Prostate gland (tissue), 2 donors: Measurements from ENCODE around the gene PF4V1. TPM values are rescaled to one million over a fixed set of nuclear protein-coding genes. Genes with fewer than 3 reads are reported as not detected.

Experiments
- DNase-seq: peaks from one replicate; pipeline ENCODE4 v3.0.0-alpha.2; 2019; ENCODE audit warnings: low spot score
- H3K27ac ChIP-seq, 2 donors: fragments of 200-600 bp; sonication (generic); 2 replicates each; pipeline ENCODE4 v1.5.1; 2017 to 2019
- H3K27me3 ChIP-seq: fragments of 200-600 bp; sonication (generic); replicated peaks from 2 replicates; pipeline ENCODE4 v1.5.1; 2019; ENCODE audit not compliant: insufficient read depth
- H3K36me3 ChIP-seq, 2 donors: fragments of 200-600 bp; sonication (generic); 1 replicate in 1 of 2; 2 replicates in 1 of 2; pipeline versions ENCODE4 v1.5.1 to v1.8.1; 2017 to 2019
- H3K4me1 ChIP-seq: fragments of 200-600 bp; sonication (generic); replicated peaks from 2 replicates; pipeline ENCODE4 v1.5.1; 2019
- H3K4me3 ChIP-seq, 2 donors: fragments of 200-600 bp; sonication (generic); 2 replicates each; pipeline ENCODE4 v1.5.1; 2017 to 2019
- H3K9me3 ChIP-seq: fragments of 200-600 bp; sonication (generic); 2 replicates; pipeline ENCODE4 v1.5.1; 2017
- CTCF ChIP-seq, 4 experiments: fragments of 200-600 bp in 2 of 4; fragments of 450-650 bp in 2 of 4; sonication (generic) in 2 of 4; IDR thresholded peaks; 1 replicate in 3 of 4; 2 replicates in 1 of 4; pipeline ENCODE4 v1.5.1; 2016 to 2019; ENCODE audit warnings: antibody characterized with exemption in 4 of 4, mild to moderate bottlenecking in 2 of 4, moderate library complexity in 2 of 4
- POLR2A ChIP-seq: fragments of 450-650 bp; IDR thresholded peaks from one replicate; pipeline ENCODE4 v1.6.1; 2016; ENCODE audit warnings: antibody characterized with exemption, mild to moderate bottlenecking
- POLR2AphosphoS5 ChIP-seq: sonication (generic); formaldehyde crosslinking; IDR thresholded peaks from one replicate; pipeline ENCODE4 v1.6.1; 2017; ENCODE audit warnings: antibody characterized with exemption
- WGBS: methylation state at CpG from one replicate; pipeline ENCODE4 v1.1.5; 2018; 5-methylcytosine and 5-hydroxymethylcytosine counted together
- intact Hi-C: fragments of 100-400 bp; cut with DNase I; formaldehyde crosslinking; loops from one replicate; pipeline ENCODE4 v1.14.2; 2022
- total RNA-seq, 2 donors: library from RNA; depleted of rRNA; stranded (reverse); fragments of >200 nt; gene quantifications; one replicate each; pipeline ENCODE4 v1.1.0, GENCODE V29; 2016

Gene PF4V1
- total RNA-seq, 2 donors from 2014 or later = not detected

GRCh38 chr4:73856518-73856917 lies 3.4 kb downstream of the PF4V1 start:
- H3K27me3 ChIP-seq = no peaks in the 10 kb centered on the region
- DNase-seq = no peak
- no peak overlapping the region for H3K4me3 ChIP-seq
- H3K36me3 ChIP-seq = no peaks in the 10 kb centered on the region
- H3K27ac ChIP-seq = no peak overlapping the region
- no peaks in the 10 kb centered on the region for H3K4me1 ChIP-seq
- no peak for TF ChIP-seq POLR2AphosphoS5
- TF ChIP-seq POLR2A = no peak
- no peak for TF ChIP-seq CTCF (IDR thresholded peaks at IDR 0.05)
- H3K9me3 ChIP-seq = no peaks in the 10 kb centered on the region
- intact Hi-C loops = loop anchor here (10.0 kb wide), 1 partner anchor 122 kb away; no protein-coding TSS in a partner anchor

GRCh38 chr4:73859614-73860088 lies 6.6 kb downstream of the PF4V1 start:
- Histone ChIP-seq H3K27ac (no peak overlapping the region), H3K4me1 (no peaks in the 10 kb centered on the region), H3K36me3 (no peaks in the 10 kb centered on the region), H3K27me3 (no peaks in the 10 kb centered on the region), H3K4me3 (no peak overlapping the region), H3K9me3 (no peaks in the 10 kb centered on the region)
- no peak for DNase-seq
- TF ChIP-seq POLR2AphosphoS5 (no peak), CTCF (IDR thresholded peaks at IDR 0.05) (no peak), POLR2A (no peak)
- intact Hi-C loops = loop anchor here (10.0 kb wide), 2 partner anchors 125 to 195 kb away; no protein-coding TSS in a partner anchor

GRCh38 chr4:73860181-73860580 lies 7.1 kb downstream of the PF4V1 start:
- Histone ChIP-seq H3K27me3 (no peaks in the 10 kb centered on the region), H3K36me3 (no peaks in the 10 kb centered on the region), H3K9me3 (no peaks in the 10 kb centered on the region), H3K4me1 (no peaks in the 10 kb centered on the region), H3K27ac (no peak overlapping the region), H3K4me3 (no peak overlapping the region)
- TF ChIP-seq POLR2A (no peak), POLR2AphosphoS5 (no peak), CTCF (IDR thresholded peaks at IDR 0.05) (no peak)
- WGBS = 42% methylated on average over 4 of the region's 4 CpGs
- intact Hi-C loops = loop anchor here (10.0 kb wide), 1 partner anchor 195 kb away; no protein-coding TSS in a partner anchor
- DNase-seq = no peak

GRCh38 chr4:73860917-73861316 lies 7.8 kb downstream of the PF4V1 start:
- DNase-seq = no peak
- intact Hi-C loops = loop anchor here (10.0 kb wide), 1 partner anchor 196 kb away; no protein-coding TSS in a partner anchor
- Histone ChIP-seq H3K36me3 (no peaks in the 10 kb centered on the region), H3K27me3 (no peaks in the 10 kb centered on the region), H3K4me3 (no peak overlapping the region), H3K4me1 (no peaks in the 10 kb centered on the region), H3K27ac (no peak overlapping the region), H3K9me3 (no peaks in the 10 kb centered on the region)
- TF ChIP-seq CTCF (IDR thresholded peaks at IDR 0.05) = no peak
- TF ChIP-seq POLR2AphosphoS5 = no peak
- TF ChIP-seq POLR2A = no peak
- WGBS = 85% methylated on average over 3 of the region's 3 CpGs

GRCh38 chr4:73862322-73862721 lies 9.2 kb downstream of the PF4V1 start:
- H3K27me3 ChIP-seq = no peaks in the 10 kb centered on the region
- H3K36me3 ChIP-seq = no peaks in the 10 kb centered on the region
- WGBS = 74% methylated on average over 1 of the region's 1 CpG
- no peaks in the 10 kb centered on the region for H3K4me1 ChIP-seq
- DNase-seq = no peak
- intact Hi-C loops = loop anchor here (10.0 kb wide), 1 partner anchor 198 kb away; no protein-coding TSS in a partner anchor
- no peaks in the 10 kb centered on the region for H3K9me3 ChIP-seq
- no peak overlapping the region for H3K4me3 ChIP-seq
- TF ChIP-seq POLR2AphosphoS5 (no peak), CTCF (IDR thresholded peaks at IDR 0.05) (no peak), POLR2A (no peak)
- no peak overlapping the region for H3K27ac ChIP-seq
